ENCODE measurements around the gene RTL1. TPM values are rescaled to one million over a fixed set of nuclear protein-coding genes. Genes with fewer than 3 reads are reported as not detected.
A peak's percentile ranks its signal among the peaks of the same experiment; 100 is the strongest.

Gene RTL1
- total and polyA plus RNA-seq, 2 of the 13 experiments (the other 11 are each of a cell fraction or from before 2014, with no cell fraction given), result not detected

DNA sequence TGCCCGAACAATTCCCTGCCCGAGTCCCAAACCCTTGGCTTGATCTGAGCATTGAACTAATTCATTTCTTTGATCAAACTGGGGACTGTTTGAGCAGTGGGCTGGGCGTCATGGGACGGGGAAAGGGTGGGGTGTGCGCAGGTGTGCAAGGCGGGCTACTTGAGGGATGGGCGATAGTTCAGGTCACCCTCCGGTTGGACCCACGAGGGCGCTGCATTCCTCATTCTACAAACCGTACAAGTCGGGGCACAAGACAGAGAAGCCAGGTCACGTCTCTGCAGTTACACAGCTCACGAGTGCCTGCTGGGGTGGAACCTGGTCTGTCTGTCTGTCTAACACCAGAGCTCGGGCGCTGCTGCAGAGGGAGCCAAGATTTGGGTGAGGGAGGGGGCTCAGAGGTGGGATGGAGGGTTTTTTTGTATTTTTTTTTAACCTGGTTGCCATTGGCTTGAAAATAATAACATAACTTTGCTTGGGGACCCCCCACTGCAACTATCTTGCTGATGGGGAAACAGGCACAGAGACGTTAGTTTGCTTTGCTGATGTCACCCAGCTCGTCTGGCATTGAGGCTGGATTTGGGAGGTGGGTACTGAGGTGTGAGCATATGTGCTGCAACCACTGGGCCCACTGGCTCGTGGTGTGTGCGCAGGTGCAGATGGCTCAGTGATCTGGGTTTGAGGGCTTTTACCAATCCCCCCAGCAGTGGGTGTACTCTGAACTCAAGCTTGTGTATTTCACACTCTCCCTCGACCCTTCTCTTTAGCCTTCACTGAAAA is 7.6 kb upstream of the RTL1 start:
- H3K27ac ChIP-seq (ENCODE audit: extremely low read length, insufficient read depth, low read length), result no peak overlapping the region
- no peak overlapping the region for H3K9ac ChIP-seq (ENCODE audit: insufficient read depth, low read depth, low read length)
- intact Hi-C loops (cut with micrococcal nuclease; ENCODE audit: unreplicated experiment) (no loop called here), in situ Hi-C loops (cut with HindIII; ENCODE audit: extremely low pct_ligation_motif_present, low pct_unique_long_range_greater_than_20kb) (loop anchor here (5.0 kb wide), 1 partner anchor 716 kb away; no protein-coding TSS in a partner anchor)
- POLR2A ChIA-PET, result no interaction called here
- BruUV-seq (replicated peaks), result no TSS peak
- ATAC-seq, result no peak
- no peaks in the 10 kb centered on the region for H4K20me1 ChIP-seq (ENCODE audit: insufficient read depth, low read length)
- H3K4me3 ChIP-seq (replicated peaks in 1 of 3; ENCODE audit: insufficient read depth in 1 of 3, low read depth in 2 of 3, low read length in 3 of 3), result no peak overlapping the region
- no peaks in the 10 kb centered on the region for H3K79me2 ChIP-seq (ENCODE audit: insufficient read depth, low read length)
- no peaks in the 10 kb centered on the region for H3K36me3 ChIP-seq (replicated peaks in 1 of 2; ENCODE audit: control insufficient read depth in 1 of 2, insufficient read depth in 2 of 2, low read length in 2 of 2)
- no peaks in the 10 kb centered on the region for H3K4me1 ChIP-seq (ENCODE audit: insufficient read depth, low read length)
- CTCF ChIA-PET (ENCODE audit: low intra/inter-chr PET ratio, low total read pairs), result no interaction called here
- no peaks in the 10 kb centered on the region for H3K9me3 ChIP-seq (ENCODE audit: low read length)
- no peak overlapping the region for H3K4me2 ChIP-seq (ENCODE audit: low read depth, low read length)
- peak; percentile 62; the same call in 1 of the 2 replicates for TF ChIP-seq ZNF768 (CRISPR knock-in tag; IDR thresholded peaks at IDR 0.05)
- 0 out of 2 replicates have a peak, but pooled peaks have one; percentile 5 for TF ChIP-seq STAG1 (CRISPR knock-in tag; IDR thresholded peaks at IDR 0.05)
- TF ChIP-seq, protein P1, sequence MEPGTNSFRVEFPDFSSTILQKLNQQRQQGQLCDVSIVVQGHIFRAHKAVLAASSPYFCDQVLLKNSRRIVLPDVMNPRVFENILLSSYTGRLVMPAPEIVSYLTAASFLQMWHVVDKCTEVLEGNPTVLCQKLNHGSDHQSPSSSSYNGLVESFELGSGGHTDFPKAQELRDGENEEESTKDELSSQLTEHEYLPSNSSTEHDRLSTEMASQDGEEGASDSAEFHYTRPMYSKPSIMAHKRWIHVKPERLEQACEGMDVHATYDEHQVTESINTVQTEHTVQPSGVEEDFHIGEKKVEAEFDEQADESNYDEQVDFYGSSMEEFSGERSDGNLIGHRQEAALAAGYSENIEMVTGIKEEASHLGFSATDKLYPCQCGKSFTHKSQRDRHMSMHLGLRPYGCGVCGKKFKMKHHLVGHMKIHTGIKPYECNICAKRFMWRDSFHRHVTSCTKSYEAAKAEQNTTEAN (CRISPR knock-in tag; conservative IDR thresholded peaks at IDR 0.05), result no peak
- no peak for TF ChIP-seq FOXP1 (IDR thresholded peaks at IDR 0.05)
- TF ChIP-seq FOXP1 (CRISPR knock-in tag; IDR thresholded peaks at IDR 0.05), result no peak
- WGBS (ENCODE audit: low lambda C conversion rate), result 41% methylated on average over 10 of the region's 21 CpGs
- no peak overlapping the region for H2AFZ ChIP-seq (ENCODE audit: low read length)
- no peak for DNase-seq (ENCODE audit: low spot score)
- H3K27me3 ChIP-seq (ENCODE audit: control insufficient read depth in 1 of 2, insufficient read depth in 2 of 2, low read length in 2 of 2), result peaks cover 0 to 42% of the 10 kb centered on the region in 2 experiments; a peak in 3 of 5 replicates
- no peak for FAIRE-seq

DNA sequence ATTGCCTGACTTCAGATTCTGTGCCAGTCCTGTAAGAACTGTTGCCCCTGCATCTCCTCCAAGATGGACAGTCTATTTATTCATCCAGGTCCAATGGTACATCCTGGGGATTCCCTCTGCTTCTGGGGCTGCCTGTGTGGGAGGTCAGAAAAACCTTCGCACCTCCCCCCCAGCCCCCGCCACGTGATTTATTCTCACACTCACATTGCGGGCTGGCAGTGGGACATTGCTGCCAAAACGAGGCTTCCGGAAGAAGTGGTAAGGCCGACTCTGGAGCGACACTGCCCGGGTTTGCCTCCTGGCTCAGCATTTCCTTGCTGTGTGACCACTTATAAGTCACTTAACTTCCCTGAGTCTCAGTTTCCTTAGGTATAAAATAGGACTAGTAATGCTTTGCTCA is 5.9 kb upstream of the RTL1 start:
- H3K4me2 ChIP-seq (ENCODE audit: low read depth, low read length), result no peak overlapping the region
- in situ Hi-C loops (cut with HindIII; ENCODE audit: extremely low pct_ligation_motif_present, low pct_unique_long_range_greater_than_20kb), result loop anchor here (5.0 to 10.0 kb wide), 3 partner anchors 158 to 755 kb away; no protein-coding TSS in a partner anchor
- no TSS peak for BruUV-seq (replicated peaks)
- H3K4me1 ChIP-seq (ENCODE audit: insufficient read depth, low read length), result no peaks in the 10 kb centered on the region
- no peaks in the 10 kb centered on the region for H3K79me2 ChIP-seq (ENCODE audit: insufficient read depth, low read length)
- DNase-seq (ENCODE audit: low spot score) (no peak), FAIRE-seq (no peak), ATAC-seq (no peak)
- ChIA-PET POLR2A (no interaction called here), CTCF (ENCODE audit: low intra/inter-chr PET ratio, low total read pairs) (no interaction called here)
- H4K20me1 ChIP-seq (ENCODE audit: insufficient read depth, low read length), result no peaks in the 10 kb centered on the region
- H3K27me3 ChIP-seq (ENCODE audit: control insufficient read depth in 1 of 2, insufficient read depth in 2 of 2, low read length in 2 of 2), result peaks cover 0 to 54% of the 10 kb centered on the region in 2 experiments; a peak in 3 of 5 replicates
- H3K36me3 ChIP-seq (replicated peaks in 1 of 2; ENCODE audit: control insufficient read depth in 1 of 2, insufficient read depth in 2 of 2, low read length in 2 of 2), result no peaks in the 10 kb centered on the region
- intact Hi-C loops (cut with micrococcal nuclease; ENCODE audit: unreplicated experiment), result no loop called here
- H3K9ac ChIP-seq (ENCODE audit: insufficient read depth, low read depth, low read length), result no peak overlapping the region
- no peaks in the 10 kb centered on the region for H3K9me3 ChIP-seq (ENCODE audit: low read length)
- H3K4me3 ChIP-seq (replicated peaks in 1 of 3; ENCODE audit: insufficient read depth in 1 of 3, low read depth in 2 of 3, low read length in 3 of 3), result no peak overlapping the region
- 47% methylated on average over 5 of the region's 9 CpGs for WGBS (ENCODE audit: low lambda C conversion rate)
- no peak overlapping the region for H2AFZ ChIP-seq (ENCODE audit: low read length)
- TF ChIP-seq POLR2G (IDR thresholded peaks at IDR 0.05; ENCODE audit: low read depth, low read length) (no peak), SP1 (IDR thresholded peaks at IDR 0.05) (no peak), SP1 (CRISPR knock-in tag; IDR thresholded peaks at IDR 0.05) (no peak), ZNF775 (CRISPR knock-in tag; IDR thresholded peaks at IDR 0.05; ENCODE audit: borderline replicate concordance) (no peak)
- no peak overlapping the region for H3K27ac ChIP-seq (ENCODE audit: extremely low read length, insufficient read depth, low read length)
